Fibroblast of skin of left biceps (primary cell): Measurements from ENCODE around the gene KLHL25.
A peak's percentile ranks its signal among the peaks of the same experiment; 100 is the strongest.
"Not testable (repeated sequence)": the region's sequence is repeated elsewhere in the genome, so short reads cannot be mapped to it uniquely, and the experiment has no call there.

ENCODE experiments used
- DNase-seq, 2 experiments: peaks; one replicate each; pipeline ENCODE4 v3.0.0-alpha.2; 2013; ENCODE audit warnings: low read depth in 2 of 2

The KLHL25 gene

GRCh38 chr15:85794598-85795336 is at the start of gene KLHL25:
Gene KLHL25 (minus strand): TSS chr15:85794925. CDS start chr15:85769810, 25,115 bp downstream.
- DNase-seq = peak; percentile 87 to 89

DNA sequence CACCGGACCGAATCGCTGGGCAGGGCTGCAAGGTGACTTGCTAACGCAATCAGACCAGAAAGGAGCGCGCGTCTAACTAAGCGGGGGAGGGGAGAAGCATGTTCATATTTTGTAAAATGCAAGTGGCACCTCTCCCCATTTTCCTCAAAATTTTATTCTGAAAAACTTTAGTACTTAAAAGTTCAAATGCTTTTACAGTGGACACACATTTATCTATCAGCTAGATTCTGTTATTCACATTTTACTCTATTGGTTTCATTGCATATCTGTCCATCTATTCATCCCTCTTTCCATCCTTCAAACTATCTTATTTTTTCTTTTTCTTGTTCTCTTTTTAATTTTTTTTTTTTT is 46.1 kb upstream of the KLHL25 start:
- no peak for DNase-seq

- DNase-seq = peak in 1 of 2 experiments; percentile 10
Measured at GRCh38 chr15:85840079-85840801, 45.5 kb upstream of the KLHL25 start.

GRCh38 chr15:85839643-85840042 is 44.9 kb upstream of the KLHL25 start:
- DNase-seq = no peak

DNA sequence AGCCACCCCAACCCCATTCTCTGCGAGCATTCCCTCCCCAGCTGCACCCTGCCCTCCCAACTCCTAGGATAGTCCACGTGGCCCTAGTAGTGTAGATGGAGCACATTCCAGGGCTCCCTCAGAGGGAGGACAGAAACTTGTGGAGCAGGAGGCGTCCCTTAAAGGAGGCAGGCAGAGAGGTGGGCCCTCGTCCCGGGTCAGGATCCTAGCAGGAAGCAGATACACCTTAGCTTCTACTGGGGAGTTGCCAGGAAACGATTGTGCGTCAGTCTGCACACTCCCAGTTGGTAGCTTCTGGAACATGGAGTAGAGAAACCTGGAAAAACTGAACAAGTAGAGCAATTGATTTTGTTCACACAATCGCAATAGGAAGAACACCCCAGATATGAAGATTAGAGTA is 43.9 kb upstream of the KLHL25 start:
- no peak for DNase-seq

DNA sequence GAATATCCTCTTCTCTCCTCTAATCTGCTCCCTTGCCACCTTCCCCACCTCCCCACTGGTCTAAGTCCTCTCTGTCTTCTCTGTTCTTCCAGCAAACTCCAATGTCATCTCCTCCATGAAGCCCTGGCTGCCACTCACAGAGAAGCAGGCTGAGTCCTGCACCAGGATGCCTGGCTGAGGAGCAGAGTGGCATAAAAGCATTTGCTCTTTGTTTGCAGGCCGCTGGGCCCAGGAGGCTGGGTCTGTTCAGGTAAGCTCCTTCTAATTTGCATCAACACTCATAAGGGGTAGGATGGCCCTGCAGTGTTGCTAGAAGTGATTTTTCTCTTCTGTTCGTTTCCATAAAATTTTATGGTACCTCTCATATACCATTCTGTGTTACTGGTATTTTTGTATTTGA is 43.2 kb upstream of the KLHL25 start:
- DNase-seq = no peak

GRCh38 chr15:85837011-85837433 is 42.3 kb upstream of the KLHL25 start:
- DNase-seq = no peak

DNA sequence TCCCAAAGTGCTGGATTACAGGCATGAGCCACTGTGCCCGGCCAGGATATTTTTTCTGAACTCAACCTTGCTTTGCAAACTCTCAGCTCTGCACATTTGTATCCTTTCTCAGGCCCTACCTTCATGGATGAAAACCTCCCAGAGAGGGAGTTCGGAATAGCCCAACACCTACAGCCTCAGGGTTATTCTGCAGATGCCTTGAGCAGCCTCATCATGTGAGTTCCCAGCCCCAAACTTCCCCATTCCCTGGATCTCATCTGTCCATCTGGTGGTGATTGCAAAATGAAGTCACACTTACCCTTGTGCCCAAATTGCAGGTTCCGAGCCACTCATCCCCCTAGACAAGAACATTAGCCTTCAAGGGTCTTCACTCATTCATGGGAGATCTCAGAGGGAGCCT is 39.9 kb upstream of the KLHL25 start:
- DNase-seq = no peak

DNA sequence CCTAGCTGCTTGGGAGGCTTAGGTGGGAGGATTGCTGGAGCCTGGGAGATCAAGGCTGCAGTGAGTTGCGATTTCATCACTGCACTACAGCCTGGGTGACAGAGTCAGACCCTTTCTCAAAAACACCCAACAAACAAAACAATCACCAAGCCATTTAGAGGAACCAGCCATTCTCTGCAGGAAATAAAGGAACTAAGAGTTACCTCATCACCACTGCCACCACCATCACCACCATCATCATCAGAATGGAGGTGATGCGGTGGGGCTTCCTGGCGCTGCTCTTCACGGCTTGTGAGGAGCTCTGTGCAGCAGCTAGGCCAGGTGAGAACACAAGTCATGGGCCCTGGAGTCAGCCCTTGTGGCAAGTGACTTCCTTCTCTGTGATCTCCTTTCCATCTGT is 37.7 kb upstream of the KLHL25 start:
- no peak for DNase-seq

- peak in 1 of 2 experiments; percentile 16 for DNase-seq
Measured at GRCh38 chr15:85831415-85832113, 36.8 kb upstream of the KLHL25 start.

- not testable (repeated sequence) for DNase-seq
Measured at GRCh38 chr15:85829754-85830153, 35.0 kb upstream of the KLHL25 start.

- no peak for DNase-seq
Measured at GRCh38 chr15:85828874-85829273, 34.1 kb upstream of the KLHL25 start.

- no peak for DNase-seq
Measured at GRCh38 chr15:85828126-85828525, 33.4 kb upstream of the KLHL25 start.

DNA sequence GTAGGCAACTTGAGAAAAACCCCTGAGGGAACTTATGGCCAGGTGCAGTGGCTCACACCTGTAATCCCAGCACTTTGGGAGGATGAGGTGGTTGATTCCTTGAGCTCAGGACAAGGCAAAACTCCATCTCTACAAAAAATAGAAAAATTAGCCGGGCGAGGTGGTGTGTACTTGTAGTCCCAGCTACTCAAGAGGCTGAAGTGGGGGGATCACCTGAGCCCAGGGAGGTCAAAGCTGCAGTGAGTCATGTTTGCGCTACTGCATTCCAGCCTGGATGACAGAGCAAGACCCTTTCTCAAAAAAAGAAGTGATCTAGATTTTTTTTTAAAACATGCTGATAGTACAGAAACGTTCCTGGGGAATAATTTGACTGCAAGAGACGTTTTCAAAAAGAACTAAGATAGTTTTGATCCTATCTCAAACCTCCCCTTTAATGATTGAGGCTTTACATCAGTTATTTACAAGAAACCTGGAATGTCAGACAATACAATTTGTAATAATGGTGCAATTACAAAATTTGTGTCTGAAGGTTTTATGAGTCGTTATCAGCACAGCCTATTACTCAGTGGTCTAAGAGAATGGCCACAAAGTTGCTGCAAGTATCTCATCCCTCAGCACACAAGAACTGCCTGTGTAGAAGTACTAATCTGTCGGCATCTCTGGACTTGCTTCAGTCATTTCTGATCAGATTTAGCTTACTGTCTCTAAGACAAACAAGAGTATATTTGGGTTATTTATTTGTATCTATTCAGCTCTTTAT is 32.2 kb upstream of the KLHL25 start:
- no peak for DNase-seq

GRCh38 chr15:85825719-85826118 is 31.0 kb upstream of the KLHL25 start:
- DNase-seq = no peak

DNA sequence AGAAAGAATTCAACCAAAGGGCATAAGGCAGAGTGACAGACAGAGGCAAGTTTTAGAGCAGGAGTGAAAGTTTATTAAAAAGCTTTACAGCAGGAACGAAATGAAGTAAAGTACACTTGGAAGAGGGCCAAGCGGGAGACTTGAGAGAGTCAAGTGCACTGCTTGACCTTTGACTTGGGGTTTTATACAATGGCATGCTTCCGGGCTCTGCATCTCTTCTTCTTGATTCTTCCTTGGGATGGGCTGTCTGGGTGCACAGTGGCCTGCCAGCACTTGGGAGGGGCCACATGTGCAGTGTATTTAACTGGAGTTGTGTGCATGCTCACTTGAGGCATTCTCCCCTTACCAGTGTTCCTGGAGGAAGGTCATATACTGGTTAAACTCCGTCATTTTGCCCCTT is 30.4 kb upstream of the KLHL25 start:
- no peak for DNase-seq

GRCh38 chr15:85821545-85821944 is 26.8 kb upstream of the KLHL25 start:
- DNase-seq = no peak

DNA sequence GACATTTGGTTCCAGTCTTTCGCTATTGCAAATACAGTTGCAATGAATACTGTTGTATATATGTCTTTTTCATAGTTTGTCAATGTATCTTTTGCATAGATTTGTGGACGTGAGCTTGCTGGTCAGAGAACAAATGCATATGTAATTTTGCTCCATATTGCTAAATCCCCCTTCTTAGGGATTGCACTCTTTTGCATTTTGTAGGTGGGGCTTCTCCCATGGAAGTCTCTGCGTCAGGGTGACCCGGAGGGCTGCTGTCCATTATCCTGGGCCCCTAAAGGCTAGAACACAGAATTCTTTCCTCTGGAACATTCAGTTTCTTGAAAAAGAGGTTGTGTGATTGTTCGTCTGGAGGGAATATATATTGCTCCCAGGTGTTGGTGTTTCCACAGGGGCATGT is 25.2 kb upstream of the KLHL25 start:
- no peak for DNase-seq

DNA sequence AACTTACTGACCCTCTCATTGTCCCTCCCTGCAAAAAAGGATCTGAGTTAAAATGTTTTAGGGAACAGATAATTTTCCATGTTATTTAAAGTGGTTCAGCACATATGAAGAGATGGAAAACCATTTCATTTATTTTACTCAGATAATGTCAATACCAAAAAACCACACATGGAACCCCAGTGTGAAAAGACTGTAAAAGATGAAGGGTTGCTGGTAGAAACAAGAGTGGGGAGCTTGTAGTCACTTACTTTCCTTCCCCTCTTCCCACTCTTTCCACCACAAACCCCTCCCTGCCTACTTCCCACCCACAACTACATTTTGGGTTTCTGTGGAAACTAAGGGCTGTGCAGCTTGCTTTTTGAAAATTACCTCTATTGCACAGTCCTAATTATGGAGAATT is 18.5 kb upstream of the KLHL25 start:
- DNase-seq = no peak

DNA sequence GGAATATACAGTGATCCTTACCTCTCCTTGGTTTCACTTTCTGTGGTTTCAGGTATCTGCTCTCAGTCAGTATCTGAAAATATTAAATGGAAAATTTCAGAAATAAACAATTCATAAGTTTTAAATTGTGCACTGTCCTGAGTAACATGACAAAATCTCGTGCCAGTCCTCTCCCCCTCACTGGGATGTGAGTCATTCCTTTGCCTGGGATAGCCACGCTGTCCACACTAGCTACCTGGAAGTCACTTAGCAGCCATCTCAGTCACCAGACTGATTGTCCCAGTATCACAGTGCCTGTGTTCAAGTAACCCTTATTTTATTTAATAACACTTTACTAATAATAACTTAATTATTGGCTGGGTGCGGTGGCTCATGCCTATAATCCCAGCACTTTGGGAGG is 15.3 kb upstream of the KLHL25 start:
- DNase-seq = no peak

DNA sequence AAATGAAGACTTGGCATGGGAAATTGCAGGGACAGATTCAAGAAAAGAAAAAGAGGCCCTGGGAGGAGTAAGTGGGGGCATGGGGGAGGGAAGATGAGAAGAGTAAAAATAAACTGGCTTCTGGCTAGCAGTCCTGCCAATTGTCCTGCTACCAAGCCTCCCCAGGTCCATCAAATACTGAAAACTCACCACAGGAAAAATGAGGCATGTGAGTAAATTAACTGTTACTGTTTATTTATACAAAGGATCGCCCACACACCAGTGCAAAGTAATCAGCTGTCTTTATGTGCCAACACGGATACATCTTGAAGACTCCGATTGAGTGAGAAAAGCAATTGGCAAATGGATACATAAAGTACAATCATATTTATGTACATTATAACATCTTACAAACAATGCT is 10.7 kb upstream of the KLHL25 start:
- no peak for DNase-seq
